Suprapubic skin (tissue), 4 donors: ENCODE measurements around the gene FAM186B.

Source experiments
- EP300 ChIP-seq: sonication (generic); formaldehyde crosslinking; IDR thresholded peaks from one replicate; pipeline ENCODE4 v1.6.1; 2017; ENCODE audit warnings: antibody characterized with exemption
- POLR2A ChIP-seq, 2 donors: fragments of 450-650 bp; IDR thresholded peaks; one replicate each; pipeline ENCODE4 v1.6.1; 2017; ENCODE audit warnings: antibody characterized with exemption in 2 of 2, mild to moderate bottlenecking in 2 of 2, moderate library complexity in 2 of 2
- POLR2AphosphoS5 ChIP-seq, 3 donors: sonication (generic); formaldehyde crosslinking; IDR thresholded peaks; one replicate each; pipeline ENCODE4 v1.6.1; 2017; ENCODE audit warnings: antibody characterized with exemption in 3 of 3
- TF ChIP-seq, protein P1 (sequence below), 2 donors: fragments of 200-600 bp in 1 of 2; fragments of 450-650 bp in 1 of 2; sonication (generic) in 1 of 2; IDR thresholded peaks; one replicate each; pipeline ENCODE4 v1.5.1; 2016 to 2019; ENCODE audit warnings: antibody characterized with exemption in 2 of 2, mild to moderate bottlenecking in 1 of 2, moderate library complexity in 1 of 2

DNA sequence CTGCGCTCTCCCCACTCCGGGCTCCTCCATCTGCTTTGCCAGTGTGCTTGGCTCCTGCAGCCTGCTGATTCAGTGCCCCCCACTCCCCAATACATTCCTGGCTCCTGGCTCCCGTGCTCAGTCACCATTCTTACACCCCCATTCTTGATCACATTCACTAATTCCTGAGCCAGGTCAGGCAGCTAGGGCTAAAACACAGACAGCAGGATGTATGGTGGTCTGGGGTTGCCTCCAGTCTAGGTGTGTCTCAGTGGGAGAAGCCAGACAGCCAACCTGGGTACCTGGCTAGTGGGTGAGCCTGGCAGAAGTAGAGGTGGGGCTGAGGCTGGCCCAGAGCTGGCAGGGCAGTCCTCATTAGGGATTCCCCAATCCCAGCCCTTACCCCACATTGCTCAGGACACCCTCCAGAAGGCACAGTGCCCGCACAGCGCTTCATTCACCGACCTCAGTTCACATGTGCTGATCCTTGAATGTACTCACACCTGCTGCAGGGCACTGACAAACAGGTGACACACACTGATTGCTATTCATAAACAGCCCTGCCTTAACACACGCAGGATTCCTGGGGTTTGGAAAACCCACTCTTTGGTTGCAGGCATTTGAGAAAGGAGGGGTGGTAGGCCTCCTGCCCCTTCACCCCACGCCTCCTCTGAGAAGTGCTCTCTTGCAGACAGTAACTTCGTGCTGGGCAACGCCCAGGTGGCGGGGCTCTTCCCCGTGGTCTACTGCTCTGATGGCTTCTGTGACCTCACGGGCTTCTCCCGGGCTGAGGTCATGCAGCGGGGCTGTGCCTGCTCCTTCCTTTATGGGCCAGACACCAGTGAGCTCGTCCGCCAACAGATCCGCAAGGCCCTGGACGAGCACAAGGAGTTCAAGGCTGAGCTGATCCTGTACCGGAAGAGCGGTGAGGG is 65.0 kb downstream of the FAM186B start:
- TF ChIP-seq, protein P1, sequence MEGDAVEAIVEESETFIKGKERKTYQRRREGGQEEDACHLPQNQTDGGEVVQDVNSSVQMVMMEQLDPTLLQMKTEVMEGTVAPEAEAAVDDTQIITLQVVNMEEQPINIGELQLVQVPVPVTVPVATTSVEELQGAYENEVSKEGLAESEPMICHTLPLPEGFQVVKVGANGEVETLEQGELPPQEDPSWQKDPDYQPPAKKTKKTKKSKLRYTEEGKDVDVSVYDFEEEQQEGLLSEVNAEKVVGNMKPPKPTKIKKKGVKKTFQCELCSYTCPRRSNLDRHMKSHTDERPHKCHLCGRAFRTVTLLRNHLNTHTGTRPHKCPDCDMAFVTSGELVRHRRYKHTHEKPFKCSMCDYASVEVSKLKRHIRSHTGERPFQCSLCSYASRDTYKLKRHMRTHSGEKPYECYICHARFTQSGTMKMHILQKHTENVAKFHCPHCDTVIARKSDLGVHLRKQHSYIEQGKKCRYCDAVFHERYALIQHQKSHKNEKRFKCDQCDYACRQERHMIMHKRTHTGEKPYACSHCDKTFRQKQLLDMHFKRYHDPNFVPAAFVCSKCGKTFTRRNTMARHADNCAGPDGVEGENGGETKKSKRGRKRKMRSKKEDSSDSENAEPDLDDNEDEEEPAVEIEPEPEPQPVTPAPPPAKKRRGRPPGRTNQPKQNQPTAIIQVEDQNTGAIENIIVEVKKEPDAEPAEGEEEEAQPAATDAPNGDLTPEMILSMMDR (IDR thresholded peaks at IDR 0.05): no peak
- TF ChIP-seq POLR2A (IDR thresholded peaks at IDR 0.05) (no peak), EP300 (no peak), POLR2AphosphoS5 (IDR thresholded peaks at IDR 0.05) (no peak)
